ENCODE measurements around the gene KCTD20.
A peak's percentile ranks its signal among the peaks of the same experiment; 100 is the strongest.

Gene KCTD20

GRCh38 chr6:36493859-36494258 is 51.1 kb downstream of the KCTD20 start:
- peak; percentile 11 for DNase-seq (ENCODE audit: low read depth)

- no peak for DNase-seq (ENCODE audit: low read depth)
Measured at GRCh38 chr6:36495086-36495485, 52.3 kb downstream of the KCTD20 start.

GRCh38 chr6:36499918-36500317 is 57.1 kb downstream of the KCTD20 start:
- DNase-seq (ENCODE audit: low read depth), result no peak

GRCh38 chr6:36501686-36502085 is 58.9 kb downstream of the KCTD20 start:
- no peak for DNase-seq (ENCODE audit: low read depth)

GRCh38 chr6:36504181-36504580 is 61.4 kb downstream of the KCTD20 start:
- no peak for DNase-seq (ENCODE audit: low read depth)

GRCh38 chr6:36504982-36505381 is 62.2 kb downstream of the KCTD20 start:
- DNase-seq (ENCODE audit: low read depth), result no peak

DNA sequence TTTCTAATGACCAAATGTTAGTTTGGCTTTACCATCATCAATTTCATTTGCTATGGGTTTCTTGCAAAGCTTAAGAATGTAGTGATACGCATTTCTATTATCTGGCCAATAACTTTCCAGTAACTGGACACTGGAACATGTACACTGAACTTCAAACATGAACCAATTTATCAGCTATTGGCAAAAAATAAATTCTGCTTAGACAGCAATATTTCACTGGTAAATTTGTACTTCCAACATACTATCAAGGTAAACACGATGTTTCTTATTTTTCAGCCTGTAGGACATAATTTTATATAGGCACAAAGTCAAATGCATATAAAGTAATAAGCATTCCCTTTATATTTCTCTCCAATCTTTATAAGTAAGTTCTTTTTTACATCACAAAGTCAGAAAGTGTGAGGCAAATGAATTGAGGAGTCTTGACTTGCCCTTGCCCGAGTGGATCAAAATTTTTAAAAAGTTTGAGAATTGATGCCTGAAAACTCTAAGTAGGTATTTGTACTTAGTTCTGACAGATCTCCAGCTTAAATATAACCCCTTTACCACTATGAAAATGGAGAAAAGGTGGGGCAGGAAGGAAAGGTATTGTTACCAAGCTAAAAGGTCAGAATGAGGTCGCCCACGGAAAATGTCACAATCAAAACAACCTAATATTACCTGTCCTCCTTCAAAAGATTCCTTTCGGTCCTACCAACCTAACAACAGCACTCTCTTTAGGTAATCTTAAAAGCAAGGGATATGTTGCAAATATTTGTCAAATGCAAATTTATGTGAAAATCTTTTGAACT is 63.1 kb downstream of the KCTD20 start:
- no peak for DNase-seq (ENCODE audit: low read depth)

DNA sequence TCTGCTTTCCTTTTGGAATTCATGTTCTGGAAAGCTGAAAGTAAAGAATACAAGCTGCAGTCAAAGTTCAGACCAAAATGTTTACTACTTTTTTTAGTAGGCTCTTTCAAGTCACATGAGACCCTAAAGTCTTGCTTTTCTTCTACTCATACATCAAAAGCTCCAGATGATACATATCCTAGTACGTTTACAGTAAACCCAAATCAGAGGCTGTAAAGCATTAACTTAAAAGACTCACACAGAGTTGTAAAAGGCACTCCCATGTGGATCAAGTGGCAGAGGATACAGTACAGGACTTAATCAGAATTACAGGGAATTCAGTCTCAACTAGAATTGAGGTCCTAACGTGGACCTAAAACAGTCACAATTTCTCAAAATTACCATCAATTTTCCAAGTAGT is 63.8 kb downstream of the KCTD20 start:
- DNase-seq (ENCODE audit: low read depth), result no peak

DNA sequence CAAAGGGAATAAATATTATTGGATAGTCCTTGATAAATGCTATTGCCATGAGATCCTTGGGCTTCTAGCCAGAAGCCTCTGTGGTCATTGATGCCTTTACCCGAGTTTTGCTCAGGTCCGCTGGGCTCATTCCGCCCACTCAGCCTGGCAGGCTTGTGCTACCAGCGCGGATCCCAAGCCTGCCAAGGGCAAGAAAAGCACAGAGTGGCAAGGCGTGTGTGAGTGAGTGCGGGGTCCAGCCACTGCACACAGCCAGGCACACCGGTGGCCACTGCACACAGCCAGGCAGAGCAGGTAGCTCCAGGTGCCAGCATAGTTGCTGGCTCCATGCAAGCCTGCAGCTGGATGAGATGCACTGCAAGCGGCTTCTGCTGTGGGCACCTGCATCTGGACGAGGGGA is 65.7 kb downstream of the KCTD20 start:
- no peak for DNase-seq (ENCODE audit: low read depth)

DNA sequence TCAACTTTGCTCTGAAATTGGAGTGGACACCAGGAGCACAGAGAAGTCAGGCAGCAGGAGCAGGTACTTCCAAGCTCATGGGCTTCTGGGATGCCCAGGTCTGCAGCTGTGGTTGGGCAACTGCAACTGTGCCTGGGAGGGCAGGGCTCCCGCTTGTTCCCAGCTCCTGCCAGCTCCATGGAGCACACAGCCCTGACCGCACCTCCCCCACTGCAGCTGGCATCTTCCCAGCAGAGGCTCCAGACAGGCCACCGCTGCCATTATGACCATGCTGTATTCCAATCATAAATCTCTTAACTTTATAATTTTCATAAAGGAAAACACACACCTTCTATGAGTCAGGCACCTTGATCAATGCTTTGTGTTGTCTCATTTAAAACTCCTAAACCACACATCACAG is 67.6 kb downstream of the KCTD20 start:
- DNase-seq (ENCODE audit: low read depth), result no peak

DNA sequence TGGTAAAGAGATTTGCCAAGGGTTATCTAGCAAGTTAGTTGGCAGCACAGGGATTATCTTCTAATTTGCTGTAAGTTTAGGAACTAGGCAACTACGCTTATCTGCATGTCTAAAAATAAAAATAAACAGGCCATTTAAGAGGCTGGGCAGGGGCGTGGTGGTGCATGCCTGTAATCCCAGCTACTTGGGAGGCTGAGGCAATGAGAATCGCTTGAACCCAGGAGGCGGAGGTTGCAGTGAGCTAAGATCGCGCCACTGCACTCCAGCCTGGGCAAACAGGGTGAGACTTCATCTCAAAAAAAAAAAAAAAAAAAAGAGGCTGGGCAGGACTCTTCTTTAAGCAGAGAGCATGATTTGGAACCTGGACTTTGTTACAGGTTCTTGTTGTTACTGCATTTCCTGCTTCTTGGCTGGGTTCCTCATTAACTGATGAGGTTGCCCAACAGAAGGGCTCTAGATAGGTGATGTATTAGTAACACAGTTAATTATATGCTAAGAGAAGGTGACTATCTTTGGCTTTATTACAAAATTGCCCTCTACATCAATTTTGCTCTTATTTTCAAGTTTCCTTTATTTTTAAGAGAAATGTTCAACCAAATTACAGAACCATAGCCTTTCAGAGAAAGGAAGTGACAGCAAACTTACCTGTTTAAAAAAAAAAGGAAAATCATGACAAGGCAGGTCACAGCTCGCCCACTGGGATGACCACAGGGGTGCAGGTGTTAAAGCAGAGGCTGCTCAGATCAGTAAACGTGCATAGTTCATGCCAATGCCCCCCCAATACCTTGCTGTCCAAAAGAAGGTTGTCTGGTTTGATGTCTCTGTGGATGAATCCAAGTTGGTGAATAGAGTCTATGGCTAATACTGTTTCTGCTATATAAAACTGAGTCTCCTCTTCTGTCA is 72.0 kb downstream of the KCTD20 start:
- DNase-seq (ENCODE audit: low read depth), result no peak

GRCh38 chr6:36515844-36516243 is 73.0 kb downstream of the KCTD20 start:
- DNase-seq (ENCODE audit: low read depth), result no peak

- no peak for DNase-seq (ENCODE audit: low read depth)
Measured at GRCh38 chr6:36516559-36516958, 73.8 kb downstream of the KCTD20 start.

DNA sequence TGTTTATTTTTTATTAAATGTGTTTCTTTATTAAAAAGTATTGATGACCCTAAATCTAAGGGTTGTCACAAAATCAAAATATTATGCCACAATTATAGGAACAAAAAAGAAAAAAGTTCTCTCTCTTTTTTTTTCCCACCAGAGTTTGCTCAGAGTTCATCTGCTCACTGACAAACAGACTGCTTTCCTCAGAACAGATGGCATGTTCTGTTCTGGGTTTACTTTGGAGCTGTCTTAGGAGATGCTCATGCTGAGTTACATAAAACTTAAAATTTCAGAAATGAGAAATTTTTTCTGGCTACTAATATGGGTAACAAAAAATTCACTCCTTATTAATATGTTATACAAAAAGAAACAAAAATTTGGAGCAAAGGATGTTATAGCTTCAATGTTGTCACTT is 74.2 kb downstream of the KCTD20 start:
- DNase-seq (ENCODE audit: low read depth), result no peak

DNA sequence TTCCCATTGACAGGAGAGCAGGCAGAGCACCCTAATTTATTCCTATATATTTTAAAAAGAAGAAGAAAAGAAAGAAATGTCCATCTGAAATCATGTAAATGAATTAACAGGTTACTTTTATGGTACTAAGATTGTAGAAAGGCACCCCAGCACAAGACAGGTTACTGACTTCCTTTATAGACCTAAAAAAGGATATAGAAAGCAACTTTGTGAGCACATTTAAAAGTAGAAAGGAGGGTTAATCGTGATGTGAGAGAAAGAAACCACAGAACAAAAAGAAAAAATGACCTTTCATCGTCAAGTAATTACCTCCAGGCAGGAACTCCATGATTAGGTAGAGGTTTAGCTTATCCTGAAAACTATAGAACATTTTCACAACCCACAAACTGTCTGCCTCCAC is 74.6 kb downstream of the KCTD20 start:
- DNase-seq (ENCODE audit: low read depth), result no peak

- no peak for DNase-seq (ENCODE audit: low read depth)
Measured at GRCh38 chr6:36519352-36519751, 76.6 kb downstream of the KCTD20 start.

GRCh38 chr6:36523451-36523850 is 80.7 kb downstream of the KCTD20 start:
- DNase-seq (ENCODE audit: low read depth), result no peak

DNA sequence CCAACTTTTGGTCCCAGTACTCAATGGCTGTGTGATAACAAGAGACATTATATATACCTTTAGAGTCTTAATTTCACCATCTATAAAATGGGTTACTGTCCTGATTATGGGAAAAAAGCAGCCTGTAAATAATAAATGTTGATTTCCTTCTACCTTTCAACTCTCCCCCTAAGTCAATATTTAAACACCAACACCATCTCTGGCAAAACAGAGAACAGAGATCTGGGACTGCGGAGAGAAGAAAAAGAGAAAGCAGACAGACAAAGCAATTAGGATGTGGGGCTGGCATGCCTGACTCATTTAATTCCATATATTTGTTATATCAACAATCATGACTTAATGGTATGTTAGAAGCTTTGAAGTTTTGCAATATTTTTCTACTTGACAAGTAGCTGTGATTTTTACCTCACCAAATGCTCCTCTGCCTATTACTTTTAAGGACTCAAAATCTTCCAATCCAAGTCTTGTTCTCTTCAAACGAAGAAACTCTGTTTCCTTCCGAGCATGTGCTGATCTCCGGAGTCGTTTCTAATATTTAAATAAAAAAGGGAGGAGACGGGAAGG is 81.2 kb downstream of the KCTD20 start:
- DNase-seq (ENCODE audit: low read depth), result no peak

GRCh38 chr6:36524871-36525270 is 82.1 kb downstream of the KCTD20 start:
- DNase-seq (ENCODE audit: low read depth), result no peak

DNA sequence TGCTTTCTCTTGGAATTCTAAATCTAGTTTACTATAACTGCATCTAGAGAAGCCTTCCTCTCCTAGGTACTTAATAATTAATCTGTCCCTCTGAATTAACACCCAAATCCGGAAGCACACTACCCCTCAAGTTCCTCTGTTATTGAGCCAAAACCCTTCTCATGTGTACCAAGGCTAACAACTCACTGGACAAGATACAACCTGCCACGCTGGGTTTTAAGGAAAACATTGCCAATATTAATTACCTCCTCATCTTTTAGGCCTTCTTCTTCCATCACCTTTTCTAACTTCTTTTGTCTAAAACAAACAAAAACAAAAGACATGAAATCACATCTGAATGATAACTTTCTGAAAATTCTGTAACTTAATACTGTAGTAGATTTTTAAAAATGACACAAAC is 82.5 kb downstream of the KCTD20 start:
- no peak for DNase-seq (ENCODE audit: low read depth)

GRCh38 chr6:36526066-36526465 is 83.3 kb downstream of the KCTD20 start:
- no peak for DNase-seq (ENCODE audit: low read depth)

DNA sequence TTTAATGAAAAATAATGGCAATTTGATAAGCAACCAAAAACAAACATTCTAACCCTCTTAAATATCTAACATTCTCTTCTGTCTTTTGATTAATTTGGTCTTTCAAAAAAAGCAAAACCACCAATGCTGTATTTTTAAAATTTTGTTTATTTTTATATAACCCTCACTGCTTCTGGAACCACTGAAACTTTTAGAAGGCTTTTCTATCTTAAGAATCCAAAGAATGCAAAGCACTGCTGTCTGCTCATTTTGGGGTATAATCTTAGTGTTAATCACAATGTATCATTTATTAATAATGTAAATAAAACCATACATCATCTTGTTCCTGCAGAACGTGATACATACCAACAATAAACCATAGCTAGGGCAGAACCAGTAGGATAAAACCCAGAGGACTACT is 90.5 kb downstream of the KCTD20 start:
- no peak for DNase-seq (ENCODE audit: low read depth)

All from fibroblast of gingiva (primary cell).